Measurements from ENCODE around the gene ZYX.
"Not testable (repeated sequence)": the region's sequence is repeated elsewhere in the genome, so short reads cannot be mapped to it uniquely, and the experiment has no call there.

ZYX gene

GRCh38 chr7:143405173-143406001 lies 24.2 kb downstream of the ZYX start:
- Histone ChIP-seq H3K9me3 (ENCODE audit: control insufficient read depth in 1 of 2, low read length in 2 of 2) (no peaks in the 10 kb centered on the region), H3K36me3 (ENCODE audit: control insufficient read depth in 1 of 2, insufficient read depth in 2 of 2, low read length in 2 of 2) (no peaks in the 10 kb centered on the region), H3K27ac (ENCODE audit: low read length) (no peak overlapping the region), H3K27me3 (ENCODE audit: low read depth, low read length) (no peaks in the 10 kb centered on the region), H3K4me1 (ENCODE audit: control insufficient read depth in 1 of 2, insufficient read depth in 2 of 2, low read length in 2 of 2) (peaks cover 6 to 19% of the 10 kb centered on the region in 2 donors), H3K4me3 (ENCODE audit: low read depth in 1 of 2, low read length in 2 of 2) (no peak overlapping the region)

- H3K27me3 ChIP-seq (ENCODE audit: low read depth, low read length), result no peaks in the 10 kb centered on the region
- no peaks in the 10 kb centered on the region for H3K36me3 ChIP-seq (ENCODE audit: control insufficient read depth in 1 of 2, insufficient read depth in 2 of 2, low read length in 2 of 2)
- no peaks in the 10 kb centered on the region for H3K9me3 ChIP-seq (ENCODE audit: control insufficient read depth in 1 of 2, low read length in 2 of 2)
- H3K4me3 ChIP-seq (ENCODE audit: low read depth in 1 of 2, low read length in 2 of 2), result no peak overlapping the region
- no peak overlapping the region for H3K27ac ChIP-seq (ENCODE audit: low read length)
- peaks cover 6 to 19% of the 10 kb centered on the region in 2 donors for H3K4me1 ChIP-seq (ENCODE audit: control insufficient read depth in 1 of 2, insufficient read depth in 2 of 2, low read length in 2 of 2)
Observed at GRCh38 chr7:143406002-143406357, 24.8 kb downstream of the ZYX start.

GRCh38 chr7:143407287-143408251 lies 26.4 kb downstream of the ZYX start:
- H3K27ac ChIP-seq (ENCODE audit: low read length), result peak overlapping the region; percentile 57

GRCh38 chr7:143408252-143408685 lies 27.1 kb downstream of the ZYX start:
- peak overlapping the region in 1 of 2 donors; percentile 44 for H3K4me3 ChIP-seq (ENCODE audit: low read depth in 1 of 2, low read length in 2 of 2)
- H3K9me3 ChIP-seq (ENCODE audit: control insufficient read depth in 1 of 2, low read length in 2 of 2), result no peaks in the 10 kb centered on the region
- no peaks in the 10 kb centered on the region for H3K36me3 ChIP-seq (ENCODE audit: control insufficient read depth in 1 of 2, insufficient read depth in 2 of 2, low read length in 2 of 2)
- peaks cover 6 to 19% of the 10 kb centered on the region in 2 donors for H3K4me1 ChIP-seq (ENCODE audit: control insufficient read depth in 1 of 2, insufficient read depth in 2 of 2, low read length in 2 of 2)
- no peaks in the 10 kb centered on the region for H3K27me3 ChIP-seq (ENCODE audit: low read depth, low read length)
- H3K27ac ChIP-seq (ENCODE audit: low read length), result peak overlapping the region; percentile 57

More at GRCh38 chr7:143407287-143408251, 26.4 kb downstream of the ZYX start:
- H3K4me3 ChIP-seq (ENCODE audit: low read depth in 1 of 2, low read length in 2 of 2), result peak overlapping the region; percentile 3 to 44
- no peaks in the 10 kb centered on the region for H3K27me3 ChIP-seq (ENCODE audit: low read depth, low read length)
- peaks cover 6 to 19% of the 10 kb centered on the region in 2 donors for H3K4me1 ChIP-seq (ENCODE audit: control insufficient read depth in 1 of 2, insufficient read depth in 2 of 2, low read length in 2 of 2)
- no peaks in the 10 kb centered on the region for H3K36me3 ChIP-seq (ENCODE audit: control insufficient read depth in 1 of 2, insufficient read depth in 2 of 2, low read length in 2 of 2)
- no peaks in the 10 kb centered on the region for H3K9me3 ChIP-seq (ENCODE audit: control insufficient read depth in 1 of 2, low read length in 2 of 2)

GRCh38 chr7:143408686-143409561 lies 27.8 kb downstream of the ZYX start, which contains the start of gene EPHA1:
Gene EPHA1 (minus strand): TSS chr7:143408856. CDS start chr7:143408805, 51 bp downstream.
- Histone ChIP-seq H3K4me3 (ENCODE audit: low read depth in 1 of 2, low read length in 2 of 2) (peak within 1 kb of the TSS; percentile 3 to 44), H3K9me3 (ENCODE audit: control insufficient read depth in 1 of 2, low read length in 2 of 2) (no peaks in the 10 kb centered on the region), H3K27me3 (ENCODE audit: low read depth, low read length) (no peaks in the 10 kb centered on the region), H3K27ac (ENCODE audit: low read length) (peak within 1 kb of the TSS; percentile 57), H3K36me3 (ENCODE audit: control insufficient read depth in 1 of 2, insufficient read depth in 2 of 2, low read length in 2 of 2) (no peaks in the 10 kb centered on the region), H3K4me1 (ENCODE audit: control insufficient read depth in 1 of 2, insufficient read depth in 2 of 2, low read length in 2 of 2) (peaks cover 6 to 19% of the 10 kb centered on the region in 2 donors)

- H3K9me3 ChIP-seq (ENCODE audit: control insufficient read depth in 1 of 2, low read length in 2 of 2), result no peaks in the 10 kb centered on the region
- no peaks in the 10 kb centered on the region for H3K27me3 ChIP-seq (ENCODE audit: low read depth, low read length)
- H3K4me1 ChIP-seq (ENCODE audit: control insufficient read depth in 1 of 2, insufficient read depth in 2 of 2, low read length in 2 of 2), result peaks cover 6 to 19% of the 10 kb centered on the region in 2 donors
- H3K27ac ChIP-seq (ENCODE audit: low read length), result no peak overlapping the region
- no peak overlapping the region for H3K4me3 ChIP-seq (ENCODE audit: low read depth in 1 of 2, low read length in 2 of 2)
- no peaks in the 10 kb centered on the region for H3K36me3 ChIP-seq (ENCODE audit: control insufficient read depth in 1 of 2, insufficient read depth in 2 of 2, low read length in 2 of 2)
Observed at GRCh38 chr7:143410521-143411004, 29.4 kb downstream of the ZYX start.

GRCh38 chr7:143411976-143412708 lies 31.0 kb downstream of the ZYX start:
- no peaks in the 10 kb centered on the region for H3K27me3 ChIP-seq (ENCODE audit: low read depth, low read length)
- peaks cover 6 to 15% of the 10 kb centered on the region in 2 donors for H3K4me1 ChIP-seq (ENCODE audit: control insufficient read depth in 1 of 2, insufficient read depth in 2 of 2, low read length in 2 of 2)
- H3K27ac ChIP-seq (ENCODE audit: low read length), result no peak overlapping the region
- no peak overlapping the region for H3K4me3 ChIP-seq (ENCODE audit: low read depth in 1 of 2, low read length in 2 of 2)
- no peaks in the 10 kb centered on the region for H3K9me3 ChIP-seq (ENCODE audit: control insufficient read depth in 1 of 2, low read length in 2 of 2)
- no peaks in the 10 kb centered on the region for H3K36me3 ChIP-seq (ENCODE audit: control insufficient read depth in 1 of 2, insufficient read depth in 2 of 2, low read length in 2 of 2)

GRCh38 chr7:143413123-143413522 lies 32.0 kb downstream of the ZYX start:
- H3K9me3 ChIP-seq (ENCODE audit: control insufficient read depth in 1 of 2, low read length in 2 of 2), result no peaks in the 10 kb centered on the region
- H3K27me3 ChIP-seq (ENCODE audit: low read depth, low read length), result no peaks in the 10 kb centered on the region
- no peak overlapping the region for H3K27ac ChIP-seq (ENCODE audit: low read length)
- H3K4me3 ChIP-seq (ENCODE audit: low read depth in 1 of 2, low read length in 2 of 2), result no peak overlapping the region
- H3K4me1 ChIP-seq (ENCODE audit: control insufficient read depth in 1 of 2, insufficient read depth in 2 of 2, low read length in 2 of 2), result peaks cover 6 to 7% of the 10 kb centered on the region in 2 donors
- no peaks in the 10 kb centered on the region for H3K36me3 ChIP-seq (ENCODE audit: control insufficient read depth in 1 of 2, insufficient read depth in 2 of 2, low read length in 2 of 2)

- not testable (repeated sequence) for H3K4me1 ChIP-seq (ENCODE audit: control insufficient read depth in 1 of 2, insufficient read depth in 2 of 2, low read length in 2 of 2)
Observed at GRCh38 chr7:143415209-143415608, 34.1 kb downstream of the ZYX start.

GRCh38 chr7:143415742-143416397 lies 34.7 kb downstream of the ZYX start:
- H3K27ac ChIP-seq (ENCODE audit: low read length), result no peak overlapping the region
- no peaks in the 10 kb centered on the region for H3K4me1 ChIP-seq (ENCODE audit: control insufficient read depth in 1 of 2, insufficient read depth in 2 of 2, low read length in 2 of 2)
- H3K4me3 ChIP-seq (ENCODE audit: low read depth in 1 of 2, low read length in 2 of 2), result no peak overlapping the region
- no peaks in the 10 kb centered on the region for H3K27me3 ChIP-seq (ENCODE audit: low read depth, low read length)
- H3K9me3 ChIP-seq (ENCODE audit: control insufficient read depth in 1 of 2, low read length in 2 of 2), result no peaks in the 10 kb centered on the region
- no peaks in the 10 kb centered on the region for H3K36me3 ChIP-seq (ENCODE audit: control insufficient read depth in 1 of 2, insufficient read depth in 2 of 2, low read length in 2 of 2)

More at GRCh38 chr7:143415209-143415608, 34.1 kb downstream of the ZYX start:
- not testable (repeated sequence) for H3K27ac ChIP-seq (ENCODE audit: low read length); H3K27me3 ChIP-seq (ENCODE audit: low read depth, low read length); H3K9me3 ChIP-seq (ENCODE audit: control insufficient read depth in 1 of 2, low read length in 2 of 2); H3K4me3 ChIP-seq (ENCODE audit: low read depth in 1 of 2, low read length in 2 of 2); H3K36me3 ChIP-seq (ENCODE audit: control insufficient read depth in 1 of 2, insufficient read depth in 2 of 2, low read length in 2 of 2)

Data from muscle layer of duodenum (tissue), 2 donors.